HUDEP-2 (cell line): ENCODE measurements around the gene AOPEP.

Source experiments
- DNase-seq, 76 experiments: peaks; one replicate each; lab custom pipeline; 2025; ENCODE audit not compliant: unreplicated experiment in 76 of 76; lab: John Stamatoyannopoulos, UW

AOPEP gene

DNA sequence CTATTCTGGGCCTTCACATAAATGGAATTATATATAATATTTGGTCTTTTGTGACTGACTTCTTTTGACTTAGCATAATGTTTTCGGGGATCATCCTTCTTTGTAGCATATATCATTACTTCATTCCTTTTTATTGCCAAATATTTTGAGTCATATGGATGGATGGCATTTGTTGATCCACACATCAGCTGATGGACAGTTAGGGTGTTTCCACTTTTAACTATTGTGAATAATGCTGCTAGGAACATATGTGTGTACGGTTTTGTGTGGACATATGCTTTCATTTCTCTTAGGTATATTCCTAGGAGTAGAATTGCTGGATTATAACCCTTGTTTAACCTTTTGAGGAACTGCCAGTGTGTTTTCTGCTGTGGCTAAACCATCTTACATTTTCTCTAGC is 341.4 kb downstream of the AOPEP start:
- no peak for DNase-seq

DNA sequence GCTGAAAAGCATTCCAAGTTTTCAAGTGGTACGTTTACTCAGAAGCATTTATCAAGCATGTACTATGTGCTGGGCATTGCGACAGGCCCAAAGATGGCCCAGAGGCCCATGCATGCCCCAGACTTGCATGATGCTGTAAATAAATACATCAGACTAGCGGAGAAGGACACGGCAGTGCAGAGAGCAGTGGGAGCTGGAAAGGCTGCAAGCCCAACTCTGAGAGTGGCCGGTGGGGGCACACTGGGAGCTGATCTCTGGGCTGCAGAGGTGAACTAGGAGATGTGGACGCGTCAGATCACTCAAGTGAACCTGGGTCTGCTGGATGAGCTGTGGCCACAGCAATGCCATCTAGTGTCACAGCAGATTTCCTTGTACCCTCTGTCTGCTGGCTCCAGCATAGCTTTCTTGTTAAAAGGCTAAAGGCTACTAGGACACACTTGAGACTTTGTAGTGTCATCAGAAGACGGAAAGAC is 344.1 kb downstream of the AOPEP start:
- DNase-seq = no peak

DNA sequence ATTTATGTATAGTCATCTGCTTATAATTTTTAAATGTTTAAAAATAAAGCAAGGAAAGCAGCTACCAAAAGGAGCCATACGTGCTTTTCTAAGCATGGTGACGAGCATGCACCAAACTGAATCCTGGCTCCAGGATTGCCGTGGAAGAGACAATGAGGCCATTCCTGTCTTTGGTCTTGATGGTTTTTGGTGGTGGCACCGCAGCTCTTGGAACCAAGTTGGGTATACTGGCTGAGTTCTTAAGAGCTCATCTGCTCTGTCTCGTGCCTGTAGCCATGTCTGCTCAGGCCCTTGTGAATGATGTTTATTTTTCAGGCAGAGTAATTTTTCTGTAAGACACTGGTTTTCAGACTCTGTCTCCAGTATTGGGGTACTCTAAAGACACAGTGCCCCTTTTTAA is 345.0 kb downstream of the AOPEP start:
- DNase-seq = no peak

- DNase-seq = no peak
Measured at GRCh38 chr9:95071925-95072324, 345.4 kb downstream of the AOPEP start.

DNA sequence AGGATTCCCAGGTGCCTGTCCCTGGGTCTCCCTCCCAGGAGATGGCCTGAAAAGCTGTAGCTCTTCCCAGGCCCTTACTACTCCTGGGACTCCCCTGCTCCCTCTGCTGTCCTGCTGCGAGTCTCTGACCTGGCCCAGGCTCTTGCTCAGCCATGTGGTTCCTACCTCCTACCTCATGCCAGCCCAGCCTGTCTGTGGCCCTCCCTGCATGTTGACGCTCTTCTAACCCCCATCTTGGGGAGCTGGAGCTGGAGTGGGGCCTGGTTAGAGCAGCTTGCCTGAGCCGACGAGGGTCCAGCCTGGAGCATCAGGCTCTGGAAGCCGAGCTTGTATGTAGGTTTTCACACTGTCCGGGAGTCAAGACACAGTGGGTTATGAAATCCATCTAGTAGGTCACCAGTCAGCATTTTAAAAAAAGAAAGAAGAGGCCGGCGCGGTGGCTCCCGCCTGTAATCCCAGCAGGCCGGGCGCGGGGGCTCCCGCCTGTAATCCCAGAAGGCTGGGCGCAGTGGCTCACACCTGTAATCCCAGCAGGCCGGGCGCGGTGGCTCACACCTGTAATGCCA is 346.6 kb downstream of the AOPEP start:
- DNase-seq = peak in 3 of 76 experiments; percentile 3 to 21 (median 15)

GRCh38 chr9:95073918-95074317 is 347.4 kb downstream of the AOPEP start:
- DNase-seq = no peak

DNA sequence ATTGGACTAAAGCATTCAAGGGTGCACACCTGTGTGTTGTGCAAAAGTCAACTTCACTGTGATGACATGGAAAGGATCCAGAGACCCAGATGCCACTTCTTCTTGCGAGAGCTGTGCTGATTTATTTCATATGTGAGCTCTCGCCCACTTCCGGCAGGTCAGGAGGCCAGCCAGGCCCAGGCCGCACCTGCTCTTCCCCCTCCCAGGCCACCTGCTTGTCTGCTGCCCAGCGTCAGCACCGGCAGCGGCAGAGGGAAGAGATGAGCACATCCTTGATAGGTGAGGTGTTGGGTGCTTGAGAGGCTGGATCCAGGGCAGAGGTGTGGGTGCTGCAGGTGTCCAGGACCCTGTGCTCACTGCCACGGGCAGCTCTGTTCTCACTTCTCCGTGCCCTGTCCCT is 348.1 kb downstream of the AOPEP start:
- no peak for DNase-seq

GRCh38 chr9:95075700-95076099 is 349.2 kb downstream of the AOPEP start:
- no peak for DNase-seq

DNA sequence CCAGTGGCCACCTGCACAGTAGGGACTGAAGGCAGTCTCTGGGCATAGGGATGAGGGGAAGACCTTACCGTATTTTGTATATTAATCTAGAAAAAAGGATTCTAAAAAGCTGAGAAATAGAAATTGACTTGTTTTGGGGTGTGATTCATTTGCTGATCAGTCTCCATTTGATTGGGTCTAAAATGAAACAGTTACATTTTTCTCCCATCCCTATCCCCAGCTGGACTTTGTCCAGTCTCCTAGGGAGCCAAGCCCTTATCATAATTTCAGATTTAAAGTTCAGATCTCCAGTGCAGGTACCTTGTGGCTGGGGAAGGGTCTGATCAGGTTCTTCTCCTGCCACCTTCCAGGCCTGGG is 350.2 kb downstream of the AOPEP start:
- DNase-seq = no peak

DNA sequence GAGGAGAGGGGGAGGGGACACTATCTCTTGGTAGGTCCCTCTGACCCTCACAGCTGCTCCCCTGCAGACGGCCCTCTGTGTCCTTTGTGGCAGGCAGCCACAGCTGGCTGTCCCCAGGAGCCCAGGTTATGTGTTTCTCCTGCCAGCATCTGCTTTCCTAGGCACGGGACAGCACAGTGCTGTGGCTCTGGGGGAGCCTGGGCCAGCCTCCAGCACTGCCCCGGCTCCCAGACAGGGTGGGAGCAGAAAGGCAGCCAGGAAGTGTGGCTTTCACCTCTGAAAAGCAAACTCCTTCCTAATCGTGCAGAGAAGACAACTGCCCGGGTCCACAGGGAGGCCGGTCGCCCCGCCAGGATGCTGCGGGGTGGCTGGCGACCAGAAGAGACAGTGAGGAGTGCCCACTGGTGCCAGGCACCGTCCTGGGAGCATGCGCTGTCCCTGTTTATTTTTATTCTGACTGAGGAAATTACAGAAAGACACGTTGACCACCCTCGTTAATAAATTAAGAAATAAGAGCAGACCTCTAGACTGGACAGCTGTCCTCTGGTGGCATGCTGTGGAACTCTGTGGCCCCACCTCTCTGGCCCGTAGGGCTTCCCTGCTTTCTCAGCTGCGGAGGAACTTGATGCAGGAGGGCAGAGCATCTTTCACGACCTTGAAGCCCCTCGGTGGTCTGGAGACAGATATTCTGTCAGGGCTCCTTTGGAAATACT is 350.7 kb downstream of the AOPEP start:
- DNase-seq = no peak

DNA sequence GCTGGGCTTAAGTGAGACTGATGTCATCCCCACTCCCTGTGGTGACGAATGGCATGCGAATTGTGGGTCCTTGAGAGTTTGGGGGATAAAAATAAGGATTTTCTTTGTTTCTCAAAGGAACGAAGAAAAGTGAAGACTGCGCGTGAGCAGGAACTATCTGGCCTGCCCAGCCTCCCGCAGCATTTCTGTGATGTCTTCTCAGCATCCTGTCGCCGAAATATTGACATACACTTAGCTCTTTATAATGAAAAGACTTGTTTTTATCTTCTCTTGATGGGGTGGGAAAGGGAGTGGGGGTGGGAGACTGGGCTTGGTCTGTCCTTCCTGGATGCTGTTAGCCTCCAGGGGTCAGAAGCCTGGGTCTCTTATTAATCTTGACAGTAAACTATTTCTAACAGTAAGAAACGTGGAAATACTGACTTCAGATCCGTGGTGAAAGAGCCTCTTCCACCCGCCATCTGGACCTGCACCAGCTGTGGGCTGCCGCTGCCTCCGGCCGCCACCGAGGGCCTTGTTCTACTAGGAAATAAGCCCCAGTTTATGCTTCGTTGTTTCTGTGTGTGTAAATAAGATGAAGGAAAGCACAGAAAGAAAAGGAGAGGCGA is 351.4 kb downstream of the AOPEP start:
- DNase-seq = no peak

DNA sequence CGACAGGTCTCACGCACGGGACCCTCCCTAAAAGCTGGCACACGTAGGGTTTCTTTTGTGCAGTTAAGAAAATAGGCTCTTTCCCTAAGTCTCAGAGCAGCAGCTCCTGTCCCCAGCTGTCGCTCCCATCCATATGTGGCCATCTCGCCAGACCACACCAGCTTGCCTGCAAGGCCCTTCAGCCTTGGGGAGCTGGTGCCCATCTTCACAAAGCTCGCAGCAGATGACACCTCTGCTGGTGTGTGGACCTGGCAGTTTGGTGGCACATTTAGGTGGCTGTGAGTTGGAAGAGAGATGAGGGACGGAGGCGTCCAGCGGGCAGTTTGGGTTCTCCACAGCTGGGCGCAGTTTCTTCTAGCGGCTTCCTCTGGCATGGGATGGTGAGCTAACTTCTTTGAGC is 352.0 kb downstream of the AOPEP start:
- DNase-seq = no peak

- DNase-seq = no peak
Measured at GRCh38 chr9:95078939-95079338, 352.4 kb downstream of the AOPEP start.

GRCh38 chr9:95079461-95079860 is 353.0 kb downstream of the AOPEP start:
- no peak for DNase-seq

GRCh38 chr9:95080961-95081647 is 354.6 kb downstream of the AOPEP start:
- DNase-seq = no peak

GRCh38 chr9:95081998-95082397 is 355.5 kb downstream of the AOPEP start:
- no peak for DNase-seq

DNA sequence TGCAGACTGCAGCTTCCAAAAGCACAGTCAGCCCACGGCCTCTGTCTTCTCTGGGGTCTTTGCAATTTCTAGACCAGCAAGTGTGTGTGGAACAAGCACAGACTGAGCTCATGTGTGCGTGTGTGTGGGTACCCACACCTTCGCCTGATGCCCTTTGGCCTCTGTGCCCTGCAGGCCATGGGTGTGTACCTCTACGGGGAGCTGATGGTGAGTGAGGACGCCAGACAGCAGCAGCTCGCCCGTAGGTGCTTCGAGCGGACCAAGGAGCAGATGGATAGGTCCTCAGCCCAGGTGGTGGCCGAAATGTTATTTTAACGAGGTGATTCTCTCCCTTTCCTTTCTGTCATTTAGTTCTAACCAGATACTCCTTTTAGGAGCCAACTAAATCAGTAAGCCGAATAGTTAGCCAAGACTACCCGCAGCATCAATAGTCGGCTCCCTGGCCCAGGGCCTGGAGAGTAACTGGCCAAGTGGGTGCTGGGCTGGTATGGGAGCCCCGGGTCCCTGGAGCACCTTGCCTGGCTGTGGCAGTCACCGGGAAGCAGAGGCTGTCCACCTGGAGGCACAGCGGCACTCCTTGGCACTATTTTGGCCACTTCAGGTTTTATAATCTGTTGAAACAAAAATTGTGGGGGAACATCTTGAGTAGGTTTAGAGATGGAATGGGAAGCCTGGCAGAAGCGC is 356.0 kb downstream of the AOPEP start:
- no peak for DNase-seq

GRCh38 chr9:95083086-95083768 is 356.7 kb downstream of the AOPEP start:
- no peak for DNase-seq

DNA sequence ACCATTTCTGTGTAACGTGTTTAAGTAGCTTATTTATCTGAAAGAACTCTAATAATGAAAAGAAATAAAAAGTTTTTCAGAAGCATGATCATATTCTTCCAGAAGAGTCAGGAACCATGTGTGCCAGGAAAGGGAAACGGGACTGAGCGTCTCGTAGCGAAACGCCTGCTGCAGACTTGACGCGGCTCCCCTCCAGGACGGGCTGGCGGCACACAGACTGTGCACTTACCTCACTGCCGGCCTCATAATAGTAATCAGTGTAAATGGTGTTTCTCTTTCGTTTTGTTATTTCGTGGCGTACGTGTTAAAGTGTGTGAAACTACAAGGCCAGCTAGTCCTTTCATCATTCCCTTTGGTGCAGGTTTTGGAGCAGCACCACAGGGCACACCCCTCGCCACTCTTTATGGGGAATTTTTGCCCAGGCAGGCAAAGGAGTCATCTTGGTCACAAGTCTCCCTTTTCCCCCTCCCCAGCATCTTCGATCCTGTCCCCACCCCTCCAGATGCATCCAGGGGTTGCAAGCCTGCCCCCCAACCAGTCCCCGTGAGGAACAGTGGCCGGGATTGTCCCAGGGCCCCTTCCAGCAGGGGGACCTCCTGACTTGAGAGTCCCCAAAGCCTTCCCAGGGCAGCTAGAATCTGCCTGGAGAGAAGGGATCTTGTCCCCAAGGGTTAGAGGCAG is 357.9 kb downstream of the AOPEP start:
- DNase-seq = no peak
